Spinal cord (tissue), 10 donors: ENCODE results near the gene UGT1A10. TPM values are rescaled to one million over a fixed set of nuclear protein-coding genes. Genes with fewer than 3 reads are reported as not detected.
"Not testable (repeated sequence)": the region's sequence is repeated elsewhere in the genome, so short reads cannot be mapped to it uniquely, and the experiment has no call there.

Experiments used
- DNase-seq, 6 donors: peaks; one replicate each; pipeline versions ENCODE4 v3.0.0 to v3.0.0-alpha.2; 2013 to 2015; ENCODE audit warnings: low spot score in 6 of 6, low read depth in 4 of 6
- H3K27ac ChIP-seq: one replicate; pipeline ENCODE4 v1.5.1; 2013; ENCODE audit warnings: low read depth, low read length, control low read depth
- H3K27me3 ChIP-seq: one replicate; pipeline ENCODE4 v1.6.1; 2013; ENCODE audit warnings: low read length; ENCODE audit not compliant: control insufficient read depth, insufficient read depth
- H3K36me3 ChIP-seq: one replicate; pipeline ENCODE4 v1.6.1; 2013; ENCODE audit warnings: low read length; ENCODE audit not compliant: control insufficient read depth, insufficient read depth
- H3K4me1 ChIP-seq: one replicate; pipeline ENCODE4 v1.6.1; 2013; ENCODE audit warnings: low read length; ENCODE audit not compliant: control insufficient read depth, insufficient read depth
- H3K4me3 ChIP-seq: one replicate; pipeline ENCODE4 v1.5.1; 2013; ENCODE audit warnings: low read depth, low read length, control low read depth
- H3K9me3 ChIP-seq: one replicate; pipeline ENCODE4 v1.6.1; 2013; ENCODE audit warnings: low read length; ENCODE audit not compliant: control insufficient read depth, insufficient read depth
- WGBS: methylation state at CpG from one replicate; pipeline ENCODE4 v1.1.5; 2013; ENCODE audit warnings: missing lambda C conversion rate; ENCODE audit not compliant: insufficient coverage; 5-methylcytosine and 5-hydroxymethylcytosine counted together
- polyA plus RNA-seq, 2 donors: library from polyadenylated mRNA; unstranded; fragments of 120-200 nt; gene quantifications; one replicate each; pipeline ENCODE4 v1.2.1, GENCODE V29; 2013; ENCODE audit not compliant: insufficient read length in 2 of 2
- total RNA-seq, 2 donors: library from RNA; depleted of rRNA in 1 of 2; stranded (reverse); fragments of 120-200 nt in 1 of 2; fragments of >200 nt in 1 of 2; gene quantifications; one replicate each; pipeline versions ENCODE4 v1.2.3 to v1.2.4, GENCODE V29; 2013 to 2014
- donor health status: healthy.

UGT1A10 gene
- total and polyA plus RNA-seq, 4 donors, result not detected

DNA sequence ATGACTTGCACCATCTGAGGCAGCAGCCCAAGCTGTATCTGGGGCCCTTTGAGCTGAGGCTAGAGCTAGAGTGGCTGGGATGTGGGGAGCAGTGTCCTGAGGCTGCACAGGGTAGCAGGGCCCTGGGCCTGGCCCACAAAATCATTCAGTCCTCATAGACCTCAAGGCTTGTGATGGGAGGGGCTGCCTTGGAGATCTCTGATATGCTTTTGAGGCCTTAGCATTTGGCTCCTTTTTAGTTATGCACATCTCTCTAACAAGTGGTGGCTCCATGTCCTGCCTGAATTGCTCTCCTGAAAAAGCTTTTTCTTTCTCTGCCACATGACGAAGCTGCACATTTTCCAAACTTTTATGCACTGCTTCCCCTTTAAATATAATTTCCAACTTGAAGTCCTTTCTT, 30.6 kb upstream of the UGT1A10 start:
- Histone ChIP-seq H3K9me3 (no peaks in the 10 kb centered on the region), H3K27me3 (no peaks in the 10 kb centered on the region), H3K36me3 (no peaks in the 10 kb centered on the region), H3K4me3 (no peak overlapping the region), H3K4me1 (no peaks in the 10 kb centered on the region), H3K27ac (no peak overlapping the region)
- no peak for DNase-seq
- 67% methylated on average over 1 of the region's 1 CpG for WGBS

DNA sequence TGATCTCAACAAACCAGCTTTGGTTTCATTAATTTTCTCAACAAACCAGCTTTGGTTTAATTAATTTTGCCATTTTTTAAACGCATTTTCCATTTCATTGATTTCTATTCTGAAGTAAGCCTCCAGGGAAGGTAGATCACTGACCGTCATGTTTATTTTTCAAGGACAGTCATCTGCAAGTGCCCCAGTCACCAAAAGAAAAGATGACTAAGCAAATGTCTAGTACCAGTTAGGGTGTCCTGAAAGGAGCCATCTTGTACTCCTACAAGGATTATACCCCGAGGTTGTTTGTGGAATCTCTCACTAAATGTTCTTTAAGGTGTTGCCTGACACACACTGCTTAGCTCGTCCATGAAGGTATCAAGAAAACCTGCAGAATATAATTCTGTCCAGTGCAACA, 25.0 kb upstream of the UGT1A10 start:
- Histone ChIP-seq H3K27me3 (no peaks in the 10 kb centered on the region), H3K27ac (no peak overlapping the region), H3K4me1 (no peaks in the 10 kb centered on the region), H3K4me3 (no peak overlapping the region), H3K36me3 (no peaks in the 10 kb centered on the region), H3K9me3 (no peaks in the 10 kb centered on the region)
- WGBS, result 100% methylated on average over 1 of the region's 4 CpGs
- no peak for DNase-seq

DNA sequence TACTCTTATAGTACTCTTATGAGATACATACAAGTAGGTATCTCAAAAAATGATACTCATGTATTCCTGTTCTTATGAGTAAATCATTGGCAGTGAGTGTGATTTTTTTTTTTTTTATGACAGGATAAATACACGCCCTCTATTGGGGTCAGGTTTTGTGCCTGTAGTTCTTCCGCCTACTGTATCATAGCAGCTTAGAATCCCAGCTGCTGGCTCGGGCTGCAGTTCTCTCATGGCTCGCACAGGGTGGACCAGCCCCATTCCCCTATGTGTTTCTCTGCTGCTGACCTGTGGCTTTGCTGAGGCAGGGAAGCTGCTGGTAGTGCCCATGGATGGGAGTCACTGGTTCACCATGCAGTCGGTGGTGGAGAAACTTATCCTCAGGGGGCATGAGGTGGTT, 18.8 kb upstream of the UGT1A10 start, which contains the start of gene UGT1A8:
Gene UGT1A8, plus strand, starts transcription at position 158 of the 400 bp plus-strand sequence. Its CDS starts 75 bp downstream, at position 233.
- not testable (repeated sequence) for H3K27me3 ChIP-seq, H3K36me3 ChIP-seq, H3K27ac ChIP-seq, H3K4me3 ChIP-seq, H3K4me1 ChIP-seq, DNase-seq, H3K9me3 ChIP-seq
- WGBS, result 96% methylated on average over 3 of the region's 5 CpGs

DNA sequence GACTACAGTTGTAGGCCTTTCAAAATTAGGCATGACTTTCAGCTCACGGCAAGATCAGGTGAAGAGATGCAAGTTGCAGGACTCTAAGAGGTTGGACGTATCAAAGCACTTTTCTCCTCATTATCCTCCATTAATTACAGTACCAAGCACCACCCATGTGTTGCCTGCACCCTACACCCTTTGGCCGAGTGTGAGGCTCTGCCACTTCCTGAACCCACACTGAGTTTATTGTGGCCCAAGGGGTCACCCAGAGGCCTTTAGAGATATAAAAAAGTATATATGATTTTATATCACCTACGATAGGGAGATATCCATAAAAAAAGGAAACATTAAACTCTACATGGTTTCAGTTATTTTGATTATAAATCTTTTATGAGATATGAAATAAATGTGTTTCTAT, 16.0 kb upstream of the UGT1A10 start:
- Histone ChIP-seq H3K9me3 (no peaks in the 10 kb centered on the region), H3K4me1 (no peaks in the 10 kb centered on the region), H3K27me3 (no peaks in the 10 kb centered on the region), H3K27ac (no peak overlapping the region), H3K36me3 (no peaks in the 10 kb centered on the region), H3K4me3 (no peak overlapping the region)
- DNase-seq, result no peak
- 83% methylated on average over 2 of the region's 4 CpGs for WGBS

DNA sequence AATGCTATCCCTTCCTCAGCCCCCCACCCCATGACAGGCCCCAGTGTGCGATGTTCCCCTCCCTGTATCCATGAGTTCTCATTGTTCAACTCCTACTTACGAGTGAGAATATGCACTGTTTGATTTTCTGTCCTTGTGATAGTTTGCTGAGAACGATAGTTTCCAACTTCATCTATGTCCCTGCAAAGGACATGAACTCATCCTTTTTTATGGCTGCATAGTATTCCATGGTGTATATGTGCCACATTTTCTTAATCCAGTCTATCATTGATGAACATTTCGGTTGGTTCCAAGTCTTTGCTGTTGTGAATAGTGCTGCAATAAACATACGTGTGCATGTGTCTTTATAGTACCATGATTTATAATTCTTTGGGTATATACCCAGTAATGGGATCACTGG, 14.4 kb upstream of the UGT1A10 start:
- no CpG with 5 or more reads among the region's 5 CpGs for WGBS
- H3K9me3 ChIP-seq, H3K36me3 ChIP-seq, H3K27me3 ChIP-seq, DNase-seq, H3K4me3 ChIP-seq, H3K4me1 ChIP-seq, H3K27ac ChIP-seq: not testable (repeated sequence)

DNA sequence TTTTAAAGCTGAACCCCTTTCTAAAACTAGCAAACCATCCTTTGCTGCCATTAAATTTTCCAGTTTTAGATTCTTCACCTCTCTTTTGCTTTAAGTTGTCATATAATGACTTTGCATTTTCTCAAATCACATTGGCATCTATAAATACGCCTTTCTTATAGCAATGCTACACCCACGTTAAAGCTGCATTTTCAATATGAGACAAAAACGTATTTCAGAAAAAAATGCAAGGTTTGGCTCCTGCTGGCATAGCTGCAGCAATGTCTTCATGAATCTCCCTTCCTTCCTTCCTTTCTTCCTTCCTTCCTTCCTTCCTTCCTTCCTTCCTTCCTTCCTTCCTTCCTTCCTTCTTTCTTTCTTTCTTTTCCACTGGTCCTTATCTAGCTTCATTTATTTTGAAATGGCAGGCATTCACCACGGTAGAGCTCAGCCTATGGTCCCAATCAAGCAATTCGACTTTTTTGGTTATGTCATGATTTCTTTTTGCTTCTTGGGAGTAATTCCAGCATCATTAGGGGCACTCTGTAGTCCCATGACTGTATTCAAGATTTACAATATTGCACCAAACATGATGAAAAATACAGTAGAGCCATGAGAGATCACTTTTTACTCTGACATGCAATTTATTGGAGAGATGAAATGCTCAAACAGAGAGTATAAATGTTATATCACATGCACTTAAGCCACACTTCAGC, 8.8 kb upstream of the UGT1A10 start:
- H3K4me3 ChIP-seq, result no peak overlapping the region
- H3K36me3 ChIP-seq, result no peaks in the 10 kb centered on the region
- WGBS, result 83% methylated on average over 5 of the region's 5 CpGs
- no peaks in the 10 kb centered on the region for H3K4me1 ChIP-seq
- H3K27ac ChIP-seq, result no peak overlapping the region
- no peak for DNase-seq
- H3K9me3 ChIP-seq, result peaks cover 3% of the 10 kb centered on the region
- no peaks in the 10 kb centered on the region for H3K27me3 ChIP-seq

DNA sequence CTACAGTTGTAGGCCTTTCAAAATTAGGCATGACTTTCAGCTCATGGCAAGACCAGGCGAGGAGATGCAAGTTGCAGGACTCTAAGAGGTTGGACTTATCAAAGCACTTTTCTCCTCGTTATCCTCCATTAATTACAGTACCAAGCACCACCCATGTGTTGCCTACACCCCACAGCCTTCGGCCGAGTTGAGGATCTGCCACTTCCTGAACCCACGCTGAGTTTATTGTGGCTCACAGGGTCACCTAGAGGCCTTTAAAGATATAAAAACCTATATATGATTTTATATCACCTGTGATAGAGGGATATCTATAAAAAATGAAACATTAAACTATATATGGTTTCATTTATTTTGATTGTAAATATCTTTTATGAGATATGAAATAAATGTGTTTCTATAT, 2.6 kb downstream of the UGT1A10 start:
- no peak overlapping the region for H3K4me3 ChIP-seq
- WGBS, result 90% methylated on average over 2 of the region's 5 CpGs
- H3K9me3 ChIP-seq, result peaks cover 1% of the 10 kb centered on the region
- no peaks in the 10 kb centered on the region for H3K27me3 ChIP-seq
- no peak overlapping the region for H3K27ac ChIP-seq
- no peaks in the 10 kb centered on the region for H3K36me3 ChIP-seq
- no peak for DNase-seq
- no peaks in the 10 kb centered on the region for H3K4me1 ChIP-seq

DNA sequence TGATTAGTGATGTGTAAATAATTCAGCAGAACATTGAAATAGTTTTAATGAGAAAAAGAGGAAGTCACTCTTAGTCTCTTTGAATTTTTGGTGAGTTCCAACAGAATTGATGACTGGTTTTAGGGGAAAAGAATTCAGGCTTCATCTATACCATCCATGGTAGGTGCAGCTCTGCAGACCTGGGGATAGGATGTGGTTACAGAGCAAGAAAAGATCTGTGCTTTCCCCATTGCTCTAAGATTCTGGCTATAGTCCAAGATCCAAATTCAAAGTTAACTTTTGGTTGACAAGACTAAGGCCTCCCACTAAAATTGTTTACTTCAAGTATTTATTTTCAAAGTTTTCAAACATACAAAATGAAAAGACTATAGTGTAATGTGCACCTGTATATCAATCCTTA, 3.6 kb downstream of the UGT1A10 start:
- Histone ChIP-seq H3K27me3 (no peaks in the 10 kb centered on the region), H3K4me3 (no peak overlapping the region), H3K36me3 (no peaks in the 10 kb centered on the region), H3K9me3 (peaks cover 1% of the 10 kb centered on the region), H3K27ac (no peak overlapping the region), H3K4me1 (no peaks in the 10 kb centered on the region)
- no peak for DNase-seq

DNA sequence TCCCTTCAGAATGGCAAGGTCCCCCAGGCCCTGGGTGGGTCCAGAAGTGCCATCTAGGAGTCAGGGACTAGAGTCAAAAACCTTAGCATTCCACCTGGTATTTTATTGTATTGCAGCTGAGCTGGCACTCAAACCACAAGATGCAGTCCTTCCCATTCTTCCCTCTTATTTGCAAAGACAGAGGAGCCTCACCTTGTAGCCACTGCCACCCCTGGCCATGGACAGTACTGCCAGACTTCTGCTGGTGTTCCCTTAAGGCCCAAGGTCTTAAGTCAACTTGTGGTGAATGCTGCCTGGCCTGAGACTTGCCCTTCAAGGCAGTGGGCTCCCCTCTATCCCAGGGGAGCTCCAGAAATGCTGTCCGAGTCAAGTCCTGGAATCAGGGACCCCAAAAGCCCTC, 6.9 kb downstream of the UGT1A10 start:
- Histone ChIP-seq H3K36me3 (no peaks in the 10 kb centered on the region), H3K4me1 (no peaks in the 10 kb centered on the region), H3K27ac (no peak overlapping the region), H3K27me3 (no peaks in the 10 kb centered on the region), H3K9me3 (peaks cover 9% of the 10 kb centered on the region), H3K4me3 (no peak overlapping the region)
- WGBS, result 91% methylated on average over 1 of the region's 1 CpG
- DNase-seq, result no peak

DNA sequence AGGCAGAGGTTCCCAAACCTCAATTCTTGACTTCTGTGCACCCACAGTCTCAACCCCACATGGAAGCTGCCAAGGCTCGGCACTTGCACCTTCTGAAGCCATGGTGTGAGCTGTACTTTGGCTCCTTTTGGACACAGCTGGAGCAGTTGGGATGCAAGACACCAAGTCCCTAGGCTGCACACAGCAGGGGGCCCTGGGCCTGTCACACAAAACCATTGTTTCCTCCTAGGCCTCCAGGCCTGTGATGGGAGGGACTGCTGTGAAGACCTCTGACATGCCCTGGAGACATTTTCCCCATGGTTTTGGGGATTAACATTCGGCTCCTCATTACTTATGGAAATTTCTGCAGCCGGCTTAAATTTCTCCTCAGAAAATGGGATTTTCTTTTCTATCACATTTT, 9.8 kb downstream of the UGT1A10 start:
- H3K9me3 ChIP-seq, H3K4me3 ChIP-seq, H3K36me3 ChIP-seq, DNase-seq, H3K27ac ChIP-seq, H3K4me1 ChIP-seq, H3K27me3 ChIP-seq: not testable (repeated sequence)
- WGBS, result 91% methylated on average over 3 of the region's 3 CpGs
